Tibial artery (tissue), 4 donors: ENCODE results near the gene KRT35.

ENCODE experiments used
- DNase-seq, 2 donors: peaks; one replicate each; pipeline ENCODE4 v3.0.0-alpha.2; 2019
- H3K27ac ChIP-seq, 2 donors: fragments of 200-600 bp; sonication (generic) in 1 of 2; 1 replicate in 1 of 2; 2 replicates in 1 of 2; pipeline ENCODE4 v1.5.1; 2018 to 2019; ENCODE audit warnings: mild to moderate bottlenecking in 1 of 2
- H3K27me3 ChIP-seq, 2 donors: fragments of 200-600 bp; sonication (generic) in 1 of 2; one replicate each; pipeline versions ENCODE4 v1.5.1 to v1.6.0; 2016 to 2019
- H3K36me3 ChIP-seq, 3 donors: fragments of 200-600 bp; sonication (generic) in 2 of 3; one replicate each; pipeline ENCODE4 v1.5.1; 2016 to 2019; ENCODE audit warnings: mild to moderate bottlenecking in 2 of 3
- H3K4me1 ChIP-seq, 4 donors: fragments of 200-600 bp; sonication (generic) in 2 of 4; 1 replicate in 3 of 4; 2 replicates in 1 of 4; pipeline ENCODE4 v1.5.1; 2016 to 2019
- H3K4me3 ChIP-seq, 2 donors: fragments of 200-600 bp; sonication (generic) in 1 of 2; 1 replicate in 1 of 2; 2 replicates in 1 of 2; pipeline ENCODE4 v1.5.1; 2018 to 2019; ENCODE audit warnings: mild to moderate bottlenecking in 2 of 2
- H3K9me3 ChIP-seq, 3 donors: fragments of 200-600 bp; sonication (generic) in 1 of 3; one replicate each; pipeline ENCODE4 v1.5.1; 2016 to 2019
- CTCF ChIP-seq, 2 experiments: fragments of 200-600 bp in 1 of 2; fragments of 450-650 bp in 1 of 2; IDR thresholded peaks; one replicate each; pipeline ENCODE4 v1.5.1; 2017 to 2019; ENCODE audit warnings: antibody characterized with exemption in 2 of 2, mild to moderate bottlenecking in 1 of 2, moderate library complexity in 1 of 2
- intact Hi-C: fragments of 100-400 bp; cut with DNase I; formaldehyde crosslinking; loops from one replicate; pipeline ENCODE4 v1.15.0; 2023; ENCODE audit warnings: low total_unique reads

Gene KRT35

GRCh38 chr17:41524261-41524660 lies 43.3 kb upstream of the KRT35 start:
- Histone ChIP-seq H3K4me3 (no peak overlapping the region), H3K9me3 (no peaks in the 10 kb centered on the region), H3K4me1 (peaks cover 0 to 30% (median 13%) of the 10 kb centered on the region in 4 donors), H3K36me3 (no peaks in the 10 kb centered on the region), H3K27me3 (peaks cover 4 to 57% of the 10 kb centered on the region in 2 donors), H3K27ac (no peak overlapping the region)
- intact Hi-C loops, result no loop called here
- TF ChIP-seq CTCF (IDR thresholded peaks at IDR 0.05), result no peak
- DNase-seq, result no peak

- Histone ChIP-seq H3K27ac (no peak overlapping the region), H3K9me3 (no peaks in the 10 kb centered on the region), H3K27me3 (peaks cover 4 to 52% of the 10 kb centered on the region in 2 donors), H3K36me3 (no peaks in the 10 kb centered on the region), H3K4me3 (no peak overlapping the region), H3K4me1 (peaks cover 0 to 30% (median 13%) of the 10 kb centered on the region in 4 donors)
- TF ChIP-seq CTCF (IDR thresholded peaks at IDR 0.05), result no peak
- intact Hi-C loops, result no loop called here
- no peak for DNase-seq
These were observed 42.8 kb upstream of the KRT35 start for GRCh38 chr17:41523787-41524186.

- Histone ChIP-seq H3K9me3 (no peaks in the 10 kb centered on the region), H3K36me3 (no peaks in the 10 kb centered on the region), H3K27me3 (peaks cover 4 to 46% of the 10 kb centered on the region in 2 donors), H3K27ac (no peak overlapping the region), H3K4me1 (peaks cover 0 to 26% (median 11%) of the 10 kb centered on the region in 4 donors), H3K4me3 (no peak overlapping the region)
- DNase-seq, result no peak
- TF ChIP-seq CTCF (IDR thresholded peaks at IDR 0.05), result no peak
- intact Hi-C loops, result no loop called here
These were observed 42.3 kb upstream of the KRT35 start for GRCh38 chr17:41523225-41523593.

- intact Hi-C loops, result no loop called here
- H3K4me1 ChIP-seq, result peaks cover 0 to 19% (median 5%) of the 10 kb centered on the region in 4 donors
- no peak for DNase-seq
- no peak for TF ChIP-seq CTCF (IDR thresholded peaks at IDR 0.05)
- no peaks in the 10 kb centered on the region for H3K9me3 ChIP-seq
- peaks cover under 1 to 43% of the 10 kb centered on the region in 2 donors for H3K27me3 ChIP-seq
- H3K4me3 ChIP-seq, result no peak overlapping the region
- no peak overlapping the region for H3K27ac ChIP-seq
- no peaks in the 10 kb centered on the region for H3K36me3 ChIP-seq
These were observed 41.6 kb upstream of the KRT35 start for GRCh38 chr17:41522301-41523224.

GRCh38 chr17:41521574-41522261 lies 40.8 kb upstream of the KRT35 start:
- Histone ChIP-seq H3K4me3 (no peak overlapping the region), H3K27me3 (peaks cover 0 to 34% of the 10 kb centered on the region in 2 donors), H3K27ac (no peak overlapping the region), H3K9me3 (no peaks in the 10 kb centered on the region), H3K4me1 (peaks cover 0 to 16% (median 0%) of the 10 kb centered on the region in 4 donors), H3K36me3 (no peaks in the 10 kb centered on the region)
- intact Hi-C loops, result no loop called here
- no peak for TF ChIP-seq CTCF (IDR thresholded peaks at IDR 0.05)
- no peak for DNase-seq
